Caco-2 (cell line): ENCODE measurements around the gene RAD18. TPM values are rescaled to one million over a fixed set of nuclear protein-coding genes. Genes with fewer than 3 reads are reported as not detected.

Source experiments
- BruUV-seq: library from RNA; stranded (reverse); fragments of 400-500 nt; replicated peaks from 2 replicates; lab custom pipeline; 2021; lab: Mats Ljungman, UMichigan
- CTCF ChIA-PET: fragments of 300-600 bp; sonication (Branson Sonifier 250); formaldehyde crosslinking; loops from one replicate; lab custom pipeline; 2022; ENCODE audit warnings: antibody characterized with exemption; lab: Charles Lee
- POLR2A ChIA-PET: fragments of 300-600 bp; sonication (Branson Sonifier 250); formaldehyde crosslinking; loops from one replicate; lab custom pipeline; 2022; ENCODE audit warnings: antibody characterized with exemption; lab: Charles Lee
- DNase-seq, 2 experiments: peaks; one replicate each; pipeline versions ENCODE4 v3.0.0 to v3.0.0-alpha.2; 2020 to 2022
- H3K27me3 ChIP-seq: replicated peaks from 2 replicates; pipeline ENCODE4 v1.6.0; 2011; ENCODE audit warnings: low read length; ENCODE audit not compliant: control insufficient read depth, insufficient read depth
- H3K36me3 ChIP-seq: 2 replicates; pipeline ENCODE4 v1.5.1; 2011; ENCODE audit warnings: low read length; ENCODE audit not compliant: control insufficient read depth, insufficient read depth
- H3K4me1 ChIP-seq: fragments of 250-450 bp; sonication (Bioruptor Pico); 2 replicates; pipeline ENCODE4 v1.5.1; 2020; ENCODE audit warnings: mild to moderate bottlenecking
- H3K4me3 ChIP-seq: 2 replicates; pipeline ENCODE4 v1.5.1; 2011; ENCODE audit warnings: low read depth, mild to moderate bottlenecking, control low read depth, low read length
- H3K9me3 ChIP-seq: fragments of 250-450 bp; sonication (Bioruptor Pico); 2 replicates; pipeline ENCODE4 v1.5.1; 2020; ENCODE audit warnings: mild to moderate bottlenecking, moderate library complexity
- H3K27ac Mint-ChIP-seq: one replicate; pipeline ENCODE4 v1.8.0; 2022; ENCODE audit warnings: mixed read lengths; ENCODE audit not compliant: unreplicated experiment
- H3K27me3 Mint-ChIP-seq: one replicate; pipeline ENCODE4 v1.8.0; 2022; ENCODE audit warnings: mixed read lengths; ENCODE audit not compliant: insufficient read depth, unreplicated experiment
- H3K36me3 Mint-ChIP-seq: one replicate; pipeline ENCODE4 v1.8.0; 2022; ENCODE audit warnings: mild to moderate bottlenecking, mixed read lengths; ENCODE audit not compliant: insufficient read depth, unreplicated experiment
- H3K4me1 Mint-ChIP-seq: one replicate; pipeline ENCODE4 v1.8.0; 2022; ENCODE audit warnings: low read depth, mixed read lengths; ENCODE audit not compliant: unreplicated experiment
- H3K4me3 Mint-ChIP-seq: one replicate; pipeline ENCODE4 v1.8.0; 2022; ENCODE audit warnings: mild to moderate bottlenecking, moderate library complexity, mixed read lengths; ENCODE audit not compliant: unreplicated experiment
- H3K9me3 Mint-ChIP-seq: one replicate; pipeline ENCODE4 v1.8.0; 2022; ENCODE audit warnings: mixed read lengths; ENCODE audit not compliant: unreplicated experiment
- CTCF ChIP-seq, 2 experiments: fragments of 200-600 bp in 1 of 2; IDR thresholded peaks; 1 replicate in 1 of 2; 2 replicates in 1 of 2; pipeline versions ENCODE4 v1.5.1 to v1.8.0; 2011 to 2022; ENCODE audit warnings: antibody characterized with exemption in 1 of 2, control low read depth in 1 of 2, inconsistent platforms in 1 of 2, low read depth in 1 of 2, low read length in 1 of 2, mild to moderate bottlenecking in 1 of 2, moderate library complexity in 1 of 2; ENCODE audit not compliant: insufficient read depth in 1 of 2, severe bottlenecking in 1 of 2, unreplicated experiment in 1 of 2
- intact Hi-C: fragments of 100-400 bp; cut with micrococcal nuclease; formaldehyde crosslinking; loops from one replicate; pipeline ENCODE4 v1.10.0; 2022; ENCODE audit not compliant: unreplicated experiment
- total RNA-seq: library from RNA; stranded (reverse); gene quantifications from 2 replicates; pipeline ENCODE4 v1.2.3, GENCODE V29; 2022

The RAD18 gene
- total RNA-seq, 1 experiment from 2014 or later, result 19.3 TPM

GRCh38 chr3:8875836-8876235 lies 87.4 kb downstream of the RAD18 start:
- no peaks in the 10 kb centered on the region for H3K27me3 Mint-ChIP-seq
- no peaks in the 10 kb centered on the region for H3K9me3 ChIP-seq
- no peak overlapping the region for H3K27ac Mint-ChIP-seq
- no peak for TF ChIP-seq CTCF (IDR thresholded peaks at IDR 0.05; ENCODE audit: insufficient read depth in 1 of 2, low read depth in 1 of 2, low read length in 1 of 2, severe bottlenecking in 1 of 2, unreplicated experiment in 1 of 2)
- peaks cover 27% of the 10 kb centered on the region for H3K4me1 ChIP-seq
- no peaks in the 10 kb centered on the region for H3K27me3 ChIP-seq
- DNase-seq, result no peak
- no peak overlapping the region for H3K4me3 Mint-ChIP-seq
- no TSS peak for BruUV-seq
- H3K36me3 Mint-ChIP-seq, result peaks cover 10% of the 10 kb centered on the region
- peaks cover 24% of the 10 kb centered on the region for H3K4me1 Mint-ChIP-seq
- intact Hi-C loops, result no loop called here
- ChIA-PET POLR2A (no interaction called here), CTCF (no interaction called here)
- no peaks in the 10 kb centered on the region for H3K9me3 Mint-ChIP-seq
- H3K36me3 ChIP-seq, result no peaks in the 10 kb centered on the region
- no peak overlapping the region for H3K4me3 ChIP-seq

- no peaks in the 10 kb centered on the region for H3K9me3 ChIP-seq
- no peaks in the 10 kb centered on the region for H3K27me3 Mint-ChIP-seq
- TF ChIP-seq CTCF (IDR thresholded peaks at IDR 0.05; ENCODE audit: insufficient read depth in 1 of 2, low read depth in 1 of 2, low read length in 1 of 2, severe bottlenecking in 1 of 2, unreplicated experiment in 1 of 2), result no peak
- peak overlapping the region; percentile 48 for H3K27ac Mint-ChIP-seq
- peaks cover 38% of the 10 kb centered on the region for H3K4me1 Mint-ChIP-seq
- H3K4me3 Mint-ChIP-seq, result no peak overlapping the region
- ChIA-PET POLR2A (no interaction called here), CTCF (no interaction called here)
- no peak overlapping the region for H3K4me3 ChIP-seq
- no peak for DNase-seq
- intact Hi-C loops, result no loop called here
- peaks cover 26% of the 10 kb centered on the region for H3K4me1 ChIP-seq
- BruUV-seq, result no TSS peak
- H3K36me3 Mint-ChIP-seq, result peaks cover 10% of the 10 kb centered on the region
- no peaks in the 10 kb centered on the region for H3K9me3 Mint-ChIP-seq
- no peaks in the 10 kb centered on the region for H3K27me3 ChIP-seq
- H3K36me3 ChIP-seq, result no peaks in the 10 kb centered on the region
Measured at GRCh38 chr3:8873740-8874139, 89.5 kb downstream of the RAD18 start.

- no peak for TF ChIP-seq CTCF (IDR thresholded peaks at IDR 0.05; ENCODE audit: insufficient read depth in 1 of 2, low read depth in 1 of 2, low read length in 1 of 2, severe bottlenecking in 1 of 2, unreplicated experiment in 1 of 2)
- ChIA-PET POLR2A (no interaction called here), CTCF (no interaction called here)
- H3K4me3 ChIP-seq, result no peak overlapping the region
- no peaks in the 10 kb centered on the region for H3K27me3 ChIP-seq
- no peak overlapping the region for H3K4me3 Mint-ChIP-seq
- peaks cover 38% of the 10 kb centered on the region for H3K4me1 Mint-ChIP-seq
- H3K9me3 ChIP-seq, result no peaks in the 10 kb centered on the region
- DNase-seq, result no peak
- peaks cover 10% of the 10 kb centered on the region for H3K36me3 Mint-ChIP-seq
- H3K27ac Mint-ChIP-seq, result no peak overlapping the region
- H3K27me3 Mint-ChIP-seq, result no peaks in the 10 kb centered on the region
- intact Hi-C loops, result no loop called here
- BruUV-seq, result no TSS peak
- H3K36me3 ChIP-seq, result no peaks in the 10 kb centered on the region
- no peaks in the 10 kb centered on the region for H3K9me3 Mint-ChIP-seq
- peaks cover 26% of the 10 kb centered on the region for H3K4me1 ChIP-seq
Measured at GRCh38 chr3:8872261-8872660, 91.0 kb downstream of the RAD18 start.
